Kidney tubule cell (primary cell): ENCODE data around the gene PPFIA1.
"Not testable (repeated sequence)": the region's sequence is repeated elsewhere in the genome, so short reads cannot be mapped to it uniquely, and the experiment has no call there.

ENCODE experiments used
- DNase-seq: peaks from one replicate; pipeline ENCODE4 v3.0.0-alpha.2; 2018; ENCODE audit warnings: low spot score

The PPFIA1 gene

GRCh38 chr11:70397336-70397982 lies 127.0 kb downstream of the PPFIA1 start:
- DNase-seq, result no peak

- peak; percentile 84 for DNase-seq
These were observed 127.7 kb downstream of the PPFIA1 start, which contains the start of gene CTTN for GRCh38 chr11:70397983-70398833. CTTN (plus strand) TSS chr11:70398529; CDS start chr11:70407298, 8,769 bp downstream.

- no peak for DNase-seq
These were observed 128.6 kb downstream of the PPFIA1 start for GRCh38 chr11:70398834-70399680.

- peak; percentile 97 for DNase-seq
These were observed 129.2 kb downstream of the PPFIA1 start for GRCh38 chr11:70399681-70400112.

GRCh38 chr11:70400643-70401042 lies 130.2 kb downstream of the PPFIA1 start:
- no peak for DNase-seq

- no peak for DNase-seq
These were observed 131.5 kb downstream of the PPFIA1 start for GRCh38 chr11:70402016-70402415.

GRCh38 chr11:70402685-70403084 lies 132.2 kb downstream of the PPFIA1 start:
- peak; percentile 52 for DNase-seq

- no peak for DNase-seq
These were observed 133.8 kb downstream of the PPFIA1 start for GRCh38 chr11:70404244-70404643.

GRCh38 chr11:70405679-70406395 lies 135.3 kb downstream of the PPFIA1 start:
- DNase-seq, result no peak

GRCh38 chr11:70407121-70407520 lies 136.6 kb downstream of the PPFIA1 start:
- DNase-seq, result no peak

- no peak for DNase-seq
These were observed 137.3 kb downstream of the PPFIA1 start for GRCh38 chr11:70407814-70408213.

GRCh38 chr11:70408326-70408725 lies 137.8 kb downstream of the PPFIA1 start:
- not testable (repeated sequence) for DNase-seq

- DNase-seq, result no peak
These were observed 138.9 kb downstream of the PPFIA1 start for GRCh38 chr11:70409437-70409836.

- DNase-seq, result no peak
These were observed 139.4 kb downstream of the PPFIA1 start for GRCh38 chr11:70409871-70410270.

- DNase-seq, result no peak
These were observed 140.1 kb downstream of the PPFIA1 start for GRCh38 chr11:70410276-70411205.

GRCh38 chr11:70411713-70412452 lies 141.4 kb downstream of the PPFIA1 start:
- no peak for DNase-seq

- no peak for DNase-seq
These were observed 142.7 kb downstream of the PPFIA1 start for GRCh38 chr11:70413151-70413550.

- no peak for DNase-seq
These were observed 144.0 kb downstream of the PPFIA1 start for GRCh38 chr11:70414341-70415100.

GRCh38 chr11:70415191-70415590 lies 144.7 kb downstream of the PPFIA1 start:
- peak; percentile 50 for DNase-seq
